Nephron progenitor cell (in vitro differentiated cells): ENCODE data around the gene PARD3.
"Not testable (repeated sequence)": the region's sequence is repeated elsewhere in the genome, so short reads cannot be mapped to it uniquely, and the experiment has no call there.

Experiments used
- DNase-seq: peaks from one replicate; pipeline ENCODE4 v3.0.0; 2021
- H3K27ac Mint-ChIP-seq: 2 replicates; pipeline ENCODE4 v1.8.0; 2021; ENCODE audit warnings: mild to moderate bottlenecking, moderate library complexity, mixed read lengths
- H3K27me3 Mint-ChIP-seq: 2 replicates; pipeline ENCODE4 v1.8.0; 2021; ENCODE audit warnings: mild to moderate bottlenecking, low read depth, mixed read lengths; ENCODE audit not compliant: poor library complexity
- H3K36me3 Mint-ChIP-seq: 2 replicates; pipeline ENCODE4 v1.8.0; 2021; ENCODE audit warnings: low read depth, mixed read lengths
- H3K4me1 Mint-ChIP-seq: 2 replicates; pipeline ENCODE4 v1.8.0; 2021; ENCODE audit warnings: mixed read lengths
- H3K4me3 Mint-ChIP-seq: 2 replicates; pipeline ENCODE4 v1.8.0; 2021; ENCODE audit warnings: mild to moderate bottlenecking, moderate library complexity, mixed read lengths
- H3K9me3 Mint-ChIP-seq: 2 replicates; pipeline ENCODE4 v1.8.0; 2021; ENCODE audit warnings: mild to moderate bottlenecking, moderate library complexity, mixed read lengths
- CTCF ChIP-seq: fragments of 200-600 bp; sonication (generic); IDR thresholded peaks from 2 replicates; pipeline ENCODE4 v1.5.0; 2021; ENCODE audit warnings: antibody characterized with exemption

Gene PARD3

GRCh38 chr10:34710391-34710751, 104.7 kb downstream of the PARD3 start:
- H3K4me1 Mint-ChIP-seq: peaks cover 27% of the 10 kb centered on the region
- H3K36me3 Mint-ChIP-seq: no peaks in the 10 kb centered on the region
- no peak for DNase-seq
- H3K27ac Mint-ChIP-seq: no peak overlapping the region
- H3K4me3 Mint-ChIP-seq: no peak overlapping the region
- TF ChIP-seq CTCF: no peak
- peaks cover 3% of the 10 kb centered on the region for H3K27me3 Mint-ChIP-seq
- peaks cover 3% of the 10 kb centered on the region for H3K9me3 Mint-ChIP-seq

- Mint-ChIP-seq H3K4me1 (peaks cover 28% of the 10 kb centered on the region), H3K27ac (peak overlapping the region; percentile 58), H3K9me3 (peaks cover 3% of the 10 kb centered on the region), H3K27me3 (peaks cover under 1% of the 10 kb centered on the region), H3K36me3 (no peaks in the 10 kb centered on the region), H3K4me3 (no peak overlapping the region)
- DNase-seq: no peak
- TF ChIP-seq CTCF: no peak
Measured at GRCh38 chr10:34709637-34710390, 105.3 kb downstream of the PARD3 start.

GRCh38 chr10:34707656-34708055, 107.4 kb downstream of the PARD3 start:
- TF ChIP-seq CTCF: no peak
- Mint-ChIP-seq H3K27ac (peak overlapping the region; percentile 82), H3K4me1 (peaks cover 42% of the 10 kb centered on the region), H3K9me3 (peaks cover 3% of the 10 kb centered on the region), H3K4me3 (no peak overlapping the region), H3K27me3 (no peaks in the 10 kb centered on the region), H3K36me3 (no peaks in the 10 kb centered on the region)
- no peak for DNase-seq

- H3K27me3 Mint-ChIP-seq, H3K9me3 Mint-ChIP-seq, H3K27ac Mint-ChIP-seq, H3K4me3 Mint-ChIP-seq, H3K36me3 Mint-ChIP-seq, DNase-seq: not testable (repeated sequence)
- peaks cover 47% of the 10 kb centered on the region for H3K4me1 Mint-ChIP-seq
Measured at GRCh38 chr10:34706992-34707391, 108.1 kb downstream of the PARD3 start.

GRCh38 chr10:34706147-34706546, 108.9 kb downstream of the PARD3 start:
- Mint-ChIP-seq H3K27me3 (no peaks in the 10 kb centered on the region), H3K36me3 (no peaks in the 10 kb centered on the region), H3K9me3 (peaks cover 3% of the 10 kb centered on the region), H3K4me3 (no peak overlapping the region), H3K27ac (peak overlapping the region; percentile 6), H3K4me1 (peaks cover 51% of the 10 kb centered on the region)
- TF ChIP-seq CTCF: no peak
- DNase-seq: no peak

- Mint-ChIP-seq H3K4me3 (no peak overlapping the region), H3K9me3 (peaks cover 3% of the 10 kb centered on the region), H3K4me1 (peaks cover 57% of the 10 kb centered on the region), H3K27ac (peak overlapping the region; percentile 33), H3K36me3 (no peaks in the 10 kb centered on the region), H3K27me3 (no peaks in the 10 kb centered on the region)
- TF ChIP-seq CTCF: no peak
- DNase-seq: no peak
Measured at GRCh38 chr10:34705563-34705962, 109.5 kb downstream of the PARD3 start.
